Right renal pelvis (tissue), 4 donors: ENCODE results near the gene PTPRR. TPM values are rescaled to one million over a fixed set of nuclear protein-coding genes. Genes with fewer than 3 reads are reported as not detected.
"Not testable (repeated sequence)": the region's sequence is repeated elsewhere in the genome, so short reads cannot be mapped to it uniquely, and the experiment has no call there.

Source experiments
- DNase-seq, 4 donors: peaks; one replicate each; pipeline ENCODE4 v3.0.0-alpha.2; 2013; ENCODE audit warnings: low read depth in 4 of 4, low spot score in 3 of 4, missing footprints in 1 of 4
- polyA plus RNA-seq, 4 donors: library from polyadenylated mRNA; unstranded; fragments of 120-200 nt; gene quantifications; one replicate each; pipeline ENCODE4 v1.2.1, GENCODE V29; 2013; ENCODE audit not compliant: insufficient read length in 4 of 4

The PTPRR gene
- polyA plus RNA-seq, 4 donors: 0.40 to 0.87 (median 0.65) TPM

DNA sequence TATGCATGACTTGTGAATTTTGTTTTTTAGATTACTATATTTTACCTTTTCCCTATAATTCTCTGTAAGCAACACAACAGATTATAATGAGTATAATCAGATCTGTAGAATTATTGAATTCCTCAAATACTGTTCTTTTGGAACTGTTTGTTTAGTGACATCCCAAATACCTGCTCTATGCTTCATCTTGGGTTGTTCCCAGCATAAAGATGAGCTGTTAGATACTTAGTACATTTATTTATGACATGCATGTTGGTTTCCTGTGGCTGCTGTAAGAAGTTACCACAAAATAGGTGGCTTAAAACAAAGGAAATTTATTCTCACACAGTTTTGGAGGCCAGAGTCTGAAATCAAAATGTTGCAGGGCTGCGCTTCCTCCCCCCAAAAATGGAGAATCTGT lies 78.4 kb downstream of the PTPRR start:
- DNase-seq: no peak

DNA sequence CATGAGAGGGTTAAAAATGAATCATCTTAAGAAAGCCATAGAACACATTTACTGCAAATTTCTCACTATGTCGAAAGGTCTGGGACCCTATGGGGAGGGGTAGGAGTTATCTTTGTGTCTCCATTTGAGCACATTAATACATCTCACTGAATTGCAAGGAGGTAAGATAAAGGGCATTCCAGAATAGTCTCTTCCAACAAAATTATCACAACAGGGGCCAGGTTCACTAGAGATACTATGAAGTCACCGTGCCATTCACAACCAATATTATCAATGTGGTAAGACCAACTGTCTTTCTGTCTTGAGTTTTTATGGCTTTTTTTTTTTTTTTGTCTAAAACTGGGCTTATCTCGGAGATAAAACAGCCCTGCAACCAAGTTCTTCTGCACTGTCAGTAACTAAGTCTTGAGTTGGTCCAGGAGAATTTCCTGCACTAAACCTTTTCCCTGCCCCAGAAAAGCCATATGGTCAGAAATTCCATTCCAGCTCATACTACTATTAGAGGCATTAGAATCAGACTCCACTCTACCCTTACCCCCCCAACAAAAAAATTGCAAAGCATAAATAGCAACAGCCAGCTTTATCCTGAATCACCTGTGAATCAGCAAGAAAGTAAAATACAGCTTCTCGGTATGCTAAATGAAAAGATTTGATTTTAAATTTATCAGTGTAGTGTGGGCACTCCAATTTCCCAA lies 79.7 kb downstream of the PTPRR start:
- DNase-seq: no peak

DNA sequence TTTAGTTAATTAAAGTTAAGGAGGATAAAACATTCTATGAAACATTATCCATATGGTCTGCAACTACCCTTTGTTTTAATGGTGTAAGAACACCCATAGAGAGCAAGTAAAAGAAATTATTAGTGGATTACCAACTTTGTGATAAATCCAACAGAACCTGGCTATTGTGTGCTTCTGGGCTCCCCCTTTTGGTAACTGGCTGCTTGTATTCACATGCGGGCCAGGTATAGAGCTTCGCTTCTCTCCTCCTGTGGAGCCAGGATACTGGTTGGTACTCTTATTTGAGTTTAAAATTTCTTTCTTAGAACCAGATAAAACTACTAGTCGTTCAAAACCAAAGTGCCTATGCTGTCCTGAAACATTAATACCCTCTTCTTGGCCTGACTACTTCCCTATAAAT lies 81.0 kb downstream of the PTPRR start:
- DNase-seq: no peak

DNA sequence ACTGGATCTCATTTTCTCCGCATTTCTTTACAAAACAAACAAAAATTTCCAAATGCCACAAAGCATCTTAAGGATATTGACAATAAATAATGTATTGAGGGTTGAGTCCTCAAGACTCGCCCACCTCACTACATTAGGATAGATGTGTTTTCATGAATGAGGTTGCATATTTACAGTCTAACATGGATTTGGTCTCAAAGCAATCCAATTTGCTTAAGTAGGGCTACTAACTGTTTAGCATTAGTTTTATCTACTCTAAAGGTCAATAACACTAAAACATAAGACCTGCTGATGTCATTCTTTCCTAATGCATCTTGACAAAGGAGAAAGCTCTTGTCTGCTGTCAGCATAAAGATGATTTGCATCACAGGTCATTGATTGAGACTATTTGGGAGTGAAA lies 82.4 kb downstream of the PTPRR start:
- DNase-seq: no peak

DNA sequence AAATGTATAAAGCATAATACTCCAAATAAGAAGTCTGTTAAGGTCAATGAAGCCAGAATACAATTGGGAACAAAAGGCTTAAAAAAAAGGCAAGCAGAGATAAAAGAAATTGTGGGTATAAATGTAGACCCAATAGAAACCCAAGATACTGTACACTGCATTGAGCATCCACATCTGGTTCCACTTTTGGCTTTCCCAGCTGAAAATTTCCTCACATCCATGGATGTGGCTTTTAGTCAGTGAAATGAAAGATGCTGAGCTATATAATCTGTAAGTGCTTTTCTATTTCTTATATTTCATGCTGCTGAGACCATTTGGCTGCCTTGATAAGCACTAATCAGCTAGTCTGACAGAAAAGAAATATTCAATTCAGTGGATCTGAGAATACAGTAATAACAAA lies 83.5 kb downstream of the PTPRR start:
- DNase-seq: no peak

DNA sequence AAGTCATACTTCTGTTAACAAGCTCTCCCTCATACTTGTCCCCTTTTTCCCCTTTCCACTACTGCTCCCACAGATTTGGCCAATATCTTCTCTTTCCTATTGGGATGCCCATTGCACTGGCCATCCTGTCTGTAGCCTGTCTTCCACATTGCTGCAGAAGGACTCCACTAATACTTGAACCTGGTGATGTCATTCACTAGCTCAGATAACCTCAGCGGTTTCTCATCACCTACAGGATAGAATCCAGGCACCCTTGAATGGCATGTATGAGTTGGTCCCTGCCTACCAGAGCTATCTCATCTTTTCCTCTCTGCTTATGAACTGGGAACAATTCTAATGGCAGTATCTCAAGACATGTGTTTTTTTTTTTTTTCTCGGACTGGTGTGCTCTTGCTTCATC lies 84.6 kb downstream of the PTPRR start:
- DNase-seq: no peak

DNA sequence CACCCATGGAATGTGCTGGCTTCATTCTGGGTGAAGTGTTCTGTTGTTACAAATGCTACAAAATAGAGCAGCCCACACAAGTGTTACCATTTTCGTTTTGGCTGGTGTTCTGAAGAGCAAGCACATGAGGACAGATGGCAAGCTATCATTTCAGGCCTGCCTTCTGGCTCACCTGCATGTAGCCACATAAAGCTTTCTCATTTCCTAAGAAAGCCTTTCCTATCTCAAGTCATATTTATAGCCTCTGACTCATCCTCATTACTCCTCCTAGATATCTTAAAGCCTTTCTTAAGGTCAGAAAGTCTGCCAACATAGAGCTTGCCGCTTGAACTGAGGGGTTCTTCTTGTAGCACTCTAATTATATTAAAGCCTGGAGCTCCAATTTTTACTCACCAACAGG lies 89.0 kb downstream of the PTPRR start:
- no peak for DNase-seq

DNA sequence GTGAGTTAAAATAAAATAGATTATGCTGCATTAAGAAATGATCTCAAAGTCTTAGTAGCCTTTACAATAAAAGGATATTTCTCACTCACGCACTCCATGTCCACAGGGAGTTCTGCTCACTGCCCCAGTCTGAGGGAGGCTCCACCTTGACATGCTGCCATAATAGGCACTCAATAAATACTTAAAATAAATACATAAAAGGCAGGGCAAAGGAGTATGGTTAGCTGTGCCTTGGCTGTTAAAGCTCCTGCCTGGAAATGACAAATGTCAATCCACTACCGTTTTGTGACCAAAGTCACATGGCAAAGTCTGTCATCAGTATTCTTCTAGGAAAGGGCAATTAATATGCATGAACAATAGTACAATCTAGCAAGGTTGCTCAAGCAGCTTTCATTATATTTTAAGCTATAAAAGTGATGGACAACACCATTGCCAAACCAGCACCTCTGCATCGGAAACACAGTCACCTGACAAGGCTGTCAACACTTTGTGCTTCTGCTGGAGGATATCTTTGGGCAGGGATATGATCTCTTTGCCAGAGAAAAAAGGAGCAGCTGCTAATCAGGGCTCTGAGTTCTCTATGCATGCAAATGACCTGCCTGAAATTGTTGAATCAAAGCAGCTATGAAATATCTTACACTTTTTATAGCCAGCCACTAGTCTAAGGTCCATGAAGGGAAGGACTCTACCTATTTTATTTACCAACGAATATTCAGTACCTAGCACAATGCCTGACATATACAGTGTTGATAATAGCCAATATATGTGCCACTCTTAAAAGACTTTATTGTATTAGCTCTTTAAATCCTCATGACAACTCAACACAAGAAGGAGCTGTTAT lies 90.1 kb downstream of the PTPRR start:
- no peak for DNase-seq

DNA sequence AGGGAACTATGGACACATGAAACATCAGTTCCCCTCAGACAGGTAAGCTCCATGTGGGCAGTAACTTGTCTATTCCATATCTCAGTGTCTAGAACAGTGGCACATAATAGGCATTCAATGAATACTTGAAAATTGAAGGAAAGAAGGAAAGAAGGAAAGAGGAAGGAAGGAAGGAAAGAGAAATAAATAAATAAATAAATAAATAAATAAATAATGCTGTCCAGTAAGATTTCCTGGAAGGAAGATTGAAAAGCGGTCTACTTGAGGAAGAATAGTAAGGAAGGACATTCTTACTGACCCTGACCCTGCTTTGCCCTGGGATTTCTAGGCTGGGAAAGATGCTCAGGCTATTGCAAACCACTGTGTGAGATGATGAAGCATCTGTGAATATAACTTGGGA lies 91.5 kb downstream of the PTPRR start:
- no peak for DNase-seq

GRCh38 chr12:70828351-70828750 lies 92.2 kb downstream of the PTPRR start:
- no peak for DNase-seq

DNA sequence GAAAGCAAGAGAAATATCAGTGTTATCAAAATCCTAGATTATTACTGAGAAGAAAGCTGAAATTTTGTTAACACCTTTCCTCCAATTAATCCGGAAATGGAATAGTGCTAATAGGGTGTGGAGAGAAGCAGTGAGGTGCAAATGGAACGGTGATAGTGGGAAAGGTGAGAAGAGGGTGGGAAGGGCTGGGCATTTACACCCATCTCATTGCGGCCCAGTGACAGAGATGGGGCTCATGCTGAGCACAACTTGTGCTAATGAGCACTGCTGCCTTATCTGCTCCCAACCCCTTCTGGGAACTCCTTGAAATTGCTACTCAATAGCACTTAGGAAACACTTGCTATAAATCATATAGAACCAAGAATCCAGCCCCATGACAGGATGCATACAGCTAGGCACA lies 94.4 kb downstream of the PTPRR start:
- no peak for DNase-seq

GRCh38 chr12:70824511-70824910 lies 96.0 kb downstream of the PTPRR start:
- no peak for DNase-seq

- no peak for DNase-seq
Measured at GRCh38 chr12:70823182-70823976, 97.2 kb downstream of the PTPRR start.

DNA sequence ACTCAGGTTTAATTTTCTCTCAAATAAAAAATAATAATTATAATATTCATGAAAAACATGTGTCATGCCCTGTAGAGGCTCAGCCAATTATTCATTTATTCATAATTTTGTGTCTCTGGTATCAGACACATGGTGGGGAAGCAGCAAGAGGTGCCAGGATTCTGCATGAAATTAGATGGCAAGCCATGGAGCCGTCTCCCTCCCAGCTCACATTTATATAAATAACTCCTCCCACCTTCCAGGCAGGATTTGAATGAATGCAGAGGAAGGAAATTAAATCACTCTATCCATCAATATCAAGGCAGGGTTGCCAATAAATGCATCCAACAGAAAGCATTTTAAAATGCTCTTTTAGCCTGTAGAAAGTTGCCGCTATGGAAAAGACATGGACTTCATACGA lies 98.1 kb downstream of the PTPRR start:
- DNase-seq: no peak

GRCh38 chr12:70815971-70816391 lies 104.6 kb downstream of the PTPRR start:
- no peak for DNase-seq

DNA sequence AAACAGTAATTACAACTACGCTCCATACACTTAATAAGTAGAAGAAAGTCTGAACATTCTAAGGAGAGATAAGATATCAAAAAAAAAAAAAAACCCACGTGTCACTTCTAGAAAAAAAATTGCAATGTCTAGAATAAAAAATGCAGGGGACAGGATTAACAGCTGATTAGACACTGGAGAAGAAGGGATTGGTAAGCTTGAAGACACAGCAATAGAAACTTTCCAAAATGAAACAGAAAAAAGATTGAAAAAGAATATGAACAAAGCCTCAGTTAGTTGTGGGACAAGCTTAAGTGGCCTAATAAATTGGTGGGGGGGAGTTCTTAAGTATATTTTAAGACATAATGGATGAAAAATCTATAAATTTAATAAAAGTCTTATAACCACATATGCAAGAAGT lies 105.5 kb downstream of the PTPRR start:
- no peak for DNase-seq

- no peak for DNase-seq
Measured at GRCh38 chr12:70813559-70813958, 107.0 kb downstream of the PTPRR start.

DNA sequence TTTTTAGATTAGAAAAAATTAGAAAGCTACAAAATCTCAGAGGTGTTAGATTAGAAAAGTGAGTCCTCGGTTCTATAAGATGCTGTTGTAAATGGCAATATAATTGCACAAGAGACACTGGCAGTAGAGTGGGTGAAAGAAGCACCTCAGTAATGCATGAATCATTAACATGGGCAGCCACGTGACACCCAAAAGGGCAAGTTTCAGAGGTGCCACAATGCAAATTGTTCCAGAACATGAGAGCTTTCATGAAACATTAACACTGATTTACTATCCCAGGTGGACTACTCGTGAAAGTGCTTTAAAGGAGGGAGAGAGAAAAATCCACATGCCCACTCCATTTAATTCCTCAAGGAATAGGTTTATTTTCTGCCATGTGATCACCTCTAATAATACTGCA lies 108.4 kb downstream of the PTPRR start:
- DNase-seq: peak in 3 of 4 donors; percentile 16 to 38 (median 33)

GRCh38 chr12:70809887-70810286 lies 110.7 kb downstream of the PTPRR start:
- DNase-seq: no peak

- DNase-seq: not testable (repeated sequence)
Measured at GRCh38 chr12:70807993-70808392, 112.5 kb downstream of the PTPRR start.

GRCh38 chr12:70806827-70807226 lies 113.7 kb downstream of the PTPRR start:
- no peak for DNase-seq
